NCI-H2081 treated with DMSO at 0.1 percent for 48 hours (cell line): ENCODE measurements around the gene DEPDC7.

Source experiments
- DNase-seq: peaks from one replicate; lab custom pipeline; 2025; lab: John Stamatoyannopoulos, UW

The DEPDC7 gene

GRCh38 chr11:33062137-33062536, 46.5 kb downstream of the DEPDC7 start:
- no peak for DNase-seq

GRCh38 chr11:33063326-33063881, 47.7 kb downstream of the DEPDC7 start:
- no peak for DNase-seq

- no peak for DNase-seq
These were observed 48.6 kb downstream of the DEPDC7 start for GRCh38 chr11:33064033-33064825.

GRCh38 chr11:33064866-33065265, 49.2 kb downstream of the DEPDC7 start:
- DNase-seq, result no peak

GRCh38 chr11:33065445-33066178, 49.9 kb downstream of the DEPDC7 start:
- DNase-seq, result no peak

- no peak for DNase-seq
These were observed 51.6 kb downstream of the DEPDC7 start for GRCh38 chr11:33067294-33067693.

GRCh38 chr11:33068611-33069340, 53.1 kb downstream of the DEPDC7 start:
- DNase-seq, result no peak

GRCh38 chr11:33072465-33072864, 56.8 kb downstream of the DEPDC7 start:
- no peak for DNase-seq
